ENCODE measurements around the gene FRAS1. TPM values are rescaled to one million over a fixed set of nuclear protein-coding genes. Genes with fewer than 3 reads are reported as not detected.
"Not testable (repeated sequence)": the region's sequence is repeated elsewhere in the genome, so short reads cannot be mapped to it uniquely, and the experiment has no call there.

The FRAS1 gene
- polyA plus RNA-seq, 3 donors from 2014 or later = not detected

GRCh38 chr4:78171482-78171881, 114.4 kb downstream of the FRAS1 start:
- Mint-ChIP-seq H3K36me3 (no peaks in the 10 kb centered on the region), H3K27ac (no peak overlapping the region), H3K4me3 (no peak overlapping the region), H3K9me3 (peaks cover 0 to 5% (median 0%) of the 10 kb centered on the region in 6 donors), H3K27me3 (ENCODE audit: low read depth in 3 of 3) (peaks cover 3 to 6% (median 3%) of the 10 kb centered on the region in 3 donors), H3K4me1 (peaks cover 19 to 25% of the 10 kb centered on the region in 2 donors)
- DNase-seq = no peak

GRCh38 chr4:78174891-78175290, 117.8 kb downstream of the FRAS1 start:
- Mint-ChIP-seq H3K36me3 (no peaks in the 10 kb centered on the region), H3K9me3 (peaks cover 0 to 3% (median 0%) of the 10 kb centered on the region in 6 donors), H3K4me3 (no peak overlapping the region), H3K27ac (no peak overlapping the region), H3K4me1 (no peaks in the 10 kb centered on the region), H3K27me3 (ENCODE audit: low read depth in 3 of 3) (peaks cover 2 to 8% (median 5%) of the 10 kb centered on the region in 3 donors)
- DNase-seq = no peak

- no peak overlapping the region for H3K4me3 Mint-ChIP-seq
- H3K9me3 Mint-ChIP-seq = peaks cover 0 to 1% (median 0%) of the 10 kb centered on the region in 6 donors
- DNase-seq = no peak
- H3K4me1 Mint-ChIP-seq = no peaks in the 10 kb centered on the region
- no peaks in the 10 kb centered on the region for H3K36me3 Mint-ChIP-seq
- H3K27me3 Mint-ChIP-seq (ENCODE audit: low read depth in 3 of 3) = peaks cover 5 to 6% (median 6%) of the 10 kb centered on the region in 3 donors
- H3K27ac Mint-ChIP-seq = no peak overlapping the region
Observed at GRCh38 chr4:78179196-78179595, 122.1 kb downstream of the FRAS1 start.

DNA sequence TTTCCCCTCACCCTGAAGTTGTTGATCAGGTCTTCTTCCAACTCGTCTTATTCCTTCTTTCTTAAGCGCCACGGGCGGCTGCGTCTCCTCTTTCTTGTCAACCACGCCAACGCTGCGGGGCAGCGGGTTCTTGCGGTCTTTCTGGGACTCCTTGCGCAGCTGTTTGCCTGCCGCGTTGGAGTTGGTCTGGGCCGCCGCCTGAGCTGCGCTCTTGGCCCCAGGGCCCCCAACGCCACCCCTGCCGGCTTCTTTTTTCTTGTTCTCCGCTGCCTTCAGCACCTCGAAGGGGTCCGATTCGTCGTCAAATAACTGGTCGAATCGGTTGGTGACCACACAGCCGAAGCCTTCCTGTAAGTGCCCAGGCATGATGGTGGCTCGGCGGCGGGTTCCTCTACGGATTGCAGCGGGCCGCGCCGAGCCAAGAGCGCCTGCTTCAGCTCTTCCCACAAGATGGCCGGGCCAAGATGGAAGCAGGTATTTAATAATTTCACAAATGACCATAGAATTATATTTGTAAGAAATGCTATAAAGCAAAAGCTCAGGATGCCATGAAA, 124.6 kb downstream of the FRAS1 start:
- not testable (repeated sequence) for H3K4me3 Mint-ChIP-seq; H3K27me3 Mint-ChIP-seq (ENCODE audit: low read depth in 3 of 3); H3K36me3 Mint-ChIP-seq; DNase-seq; H3K4me1 Mint-ChIP-seq; H3K9me3 Mint-ChIP-seq; H3K27ac Mint-ChIP-seq

DNA sequence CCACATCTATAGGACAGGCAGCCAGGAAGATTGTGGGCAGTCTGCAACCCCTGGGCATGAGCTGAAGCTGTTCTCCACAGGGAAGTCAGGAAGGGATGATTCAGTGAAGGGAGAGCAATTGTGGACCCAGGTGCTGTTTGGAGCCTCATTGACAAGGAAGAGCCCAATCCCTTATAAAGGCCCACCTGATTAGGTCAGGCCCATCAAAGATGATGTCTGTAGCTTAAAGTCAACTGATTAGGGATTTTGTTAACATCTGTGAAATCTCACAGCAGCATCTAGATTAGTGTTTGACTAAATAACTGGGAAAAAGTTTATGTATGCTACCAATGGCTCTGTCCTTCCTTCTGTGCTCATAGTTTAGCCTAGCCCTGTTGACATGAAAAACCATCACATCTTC, 127.5 kb downstream of the FRAS1 start:
- Mint-ChIP-seq H3K4me1 (no peaks in the 10 kb centered on the region), H3K27ac (no peak overlapping the region), H3K36me3 (peaks cover 0 to 3% (median 0%) of the 10 kb centered on the region in 3 donors), H3K4me3 (no peak overlapping the region), H3K27me3 (ENCODE audit: low read depth in 3 of 3) (peaks cover under 1 to 4% (median 4%) of the 10 kb centered on the region in 3 donors), H3K9me3 (no peaks in the 10 kb centered on the region)
- no peak for DNase-seq

DNA sequence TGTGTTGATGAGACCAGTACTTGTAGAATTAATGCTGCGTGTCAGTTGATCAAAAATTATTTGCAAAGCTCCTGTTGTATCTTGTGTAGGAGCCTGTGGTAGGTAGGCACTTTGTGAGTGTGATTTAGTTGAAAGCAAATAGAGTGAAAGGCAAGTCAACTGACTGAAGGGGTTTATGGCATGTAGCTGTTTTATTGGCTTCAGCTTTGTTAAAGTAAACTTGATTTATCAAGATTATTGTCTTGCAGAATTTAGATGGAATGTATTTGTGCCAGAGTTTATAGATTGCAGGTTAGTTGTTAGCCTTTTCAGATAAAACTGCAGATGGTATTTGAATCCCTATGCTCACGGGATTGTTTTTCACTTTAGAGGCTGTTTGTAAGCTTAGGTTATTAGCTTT, 128.0 kb downstream of the FRAS1 start:
- Mint-ChIP-seq H3K9me3 (no peaks in the 10 kb centered on the region), H3K4me1 (no peaks in the 10 kb centered on the region), H3K36me3 (peaks cover 0 to 3% (median 0%) of the 10 kb centered on the region in 3 donors), H3K4me3 (no peak overlapping the region), H3K27me3 (ENCODE audit: low read depth in 3 of 3) (peaks cover 4 to 5% (median 4%) of the 10 kb centered on the region in 3 donors), H3K27ac (no peak overlapping the region)
- DNase-seq = no peak

GRCh38 chr4:78186597-78187543, 129.7 kb downstream of the FRAS1 start:
- Mint-ChIP-seq H3K4me3 (no peak overlapping the region), H3K36me3 (peaks cover 0 to 3% (median 0%) of the 10 kb centered on the region in 3 donors)
- no peak for DNase-seq

GRCh38 chr4:78190068-78190467, 132.9 kb downstream of the FRAS1 start:
- no peak overlapping the region for H3K4me3 Mint-ChIP-seq
- H3K9me3 Mint-ChIP-seq = peaks cover 0 to 4% (median under 1%) of the 10 kb centered on the region in 6 donors
- DNase-seq = no peak
- H3K4me1 Mint-ChIP-seq = no peaks in the 10 kb centered on the region
- no peak overlapping the region for H3K27ac Mint-ChIP-seq
- peaks cover 0 to 5% (median 0%) of the 10 kb centered on the region in 3 donors for H3K27me3 Mint-ChIP-seq (ENCODE audit: low read depth in 3 of 3)
- no peaks in the 10 kb centered on the region for H3K36me3 Mint-ChIP-seq

More at GRCh38 chr4:78186597-78187543, 129.7 kb downstream of the FRAS1 start:
- Mint-ChIP-seq H3K27me3 (ENCODE audit: low read depth in 3 of 3) (peaks cover 0 to 5% (median 2%) of the 10 kb centered on the region in 3 donors), H3K4me1 (no peaks in the 10 kb centered on the region), H3K27ac (no peak overlapping the region), H3K9me3 (no peaks in the 10 kb centered on the region)

GRCh38 chr4:78190595-78190994, 133.5 kb downstream of the FRAS1 start:
- Mint-ChIP-seq H3K4me1 (no peaks in the 10 kb centered on the region), H3K4me3 (no peak overlapping the region), H3K36me3 (no peaks in the 10 kb centered on the region), H3K27ac (no peak overlapping the region), H3K27me3 (ENCODE audit: low read depth in 3 of 3) (peaks cover 0 to 5% (median 0%) of the 10 kb centered on the region in 3 donors), H3K9me3 (peaks cover 0 to 4% (median under 1%) of the 10 kb centered on the region in 6 donors)
- no peak for DNase-seq

DNA sequence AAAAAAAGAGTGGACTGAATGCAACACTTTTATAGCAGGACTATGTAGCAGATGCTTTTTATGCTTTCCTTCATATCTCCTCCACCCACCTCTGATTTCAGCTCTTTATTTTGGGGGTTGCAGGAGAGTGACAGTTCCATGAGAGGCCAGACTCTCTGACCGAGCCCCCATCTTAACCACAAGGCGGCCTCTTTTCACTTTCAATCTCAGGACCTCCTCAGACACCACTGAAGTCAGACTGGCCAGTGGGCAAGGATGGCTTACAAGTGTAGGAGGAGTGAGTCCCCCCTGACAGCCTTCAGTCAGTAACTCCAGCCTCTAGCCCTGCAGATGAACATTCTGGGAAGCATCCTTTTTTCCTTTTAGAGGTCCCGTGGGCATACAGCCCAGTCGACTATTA, 140.8 kb downstream of the FRAS1 start:
- peak overlapping the region in 1 of 6 donors; percentile 21 for H3K27ac Mint-ChIP-seq

GRCh38 chr4:78199984-78200383, 142.9 kb downstream of the FRAS1 start:
- no peak for DNase-seq
- Mint-ChIP-seq H3K9me3 (peaks cover 0 to 6% (median 0%) of the 10 kb centered on the region in 6 donors), H3K36me3 (peaks cover 0 to 4% (median 0%) of the 10 kb centered on the region in 3 donors), H3K27ac (no peak overlapping the region), H3K27me3 (ENCODE audit: low read depth in 3 of 3) (peaks cover 1 to 11% (median 6%) of the 10 kb centered on the region in 3 donors), H3K4me3 (no peak overlapping the region), H3K4me1 (no peaks in the 10 kb centered on the region)

More for the DNA sequence above, 140.8 kb downstream of the FRAS1 start:
- H3K36me3 Mint-ChIP-seq = peaks cover 0 to 4% (median 0%) of the 10 kb centered on the region in 3 donors
- DNase-seq = no peak
- H3K27me3 Mint-ChIP-seq (ENCODE audit: low read depth in 3 of 3) = peaks cover 0 to 11% (median 3%) of the 10 kb centered on the region in 3 donors
- peaks cover 0 to 8% (median under 1%) of the 10 kb centered on the region in 6 donors for H3K9me3 Mint-ChIP-seq
- H3K4me1 Mint-ChIP-seq = no peaks in the 10 kb centered on the region
- no peak overlapping the region for H3K4me3 Mint-ChIP-seq

- Mint-ChIP-seq H3K27ac (no peak overlapping the region), H3K4me3 (no peak overlapping the region), H3K27me3 (ENCODE audit: low read depth in 3 of 3) (peaks cover 6 to 14% (median 7%) of the 10 kb centered on the region in 3 donors), H3K9me3 (peaks cover 0 to 4% (median 0%) of the 10 kb centered on the region in 6 donors), H3K4me1 (no peaks in the 10 kb centered on the region), H3K36me3 (peaks cover 0 to 4% (median 0%) of the 10 kb centered on the region in 3 donors)
- no peak for DNase-seq
Observed at GRCh38 chr4:78200949-78201348, 143.8 kb downstream of the FRAS1 start.

DNA sequence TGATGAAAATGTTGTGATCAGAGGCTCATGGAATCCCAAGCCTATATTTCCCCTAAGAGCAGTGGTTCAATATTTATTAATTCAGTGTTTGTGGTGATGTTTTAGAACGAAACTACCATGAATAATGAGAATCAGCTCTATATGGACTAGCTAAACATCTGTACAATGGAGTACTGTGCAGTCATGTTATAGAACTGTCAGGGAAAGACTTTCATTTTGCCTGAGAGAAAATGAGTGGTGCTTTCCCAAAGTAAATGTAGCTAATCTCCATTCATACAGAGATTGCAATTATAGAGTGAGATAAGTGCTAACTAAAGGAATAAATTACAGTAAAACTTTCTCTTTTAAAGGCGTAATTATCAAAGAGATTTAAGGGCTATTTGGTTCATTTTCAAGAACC, 147.1 kb downstream of the FRAS1 start:
- H3K9me3 Mint-ChIP-seq = peaks cover 0 to 4% (median 0%) of the 10 kb centered on the region in 6 donors
- peaks cover 7 to 10% (median 7%) of the 10 kb centered on the region in 3 donors for H3K27me3 Mint-ChIP-seq (ENCODE audit: low read depth in 3 of 3)
- H3K27ac Mint-ChIP-seq = no peak overlapping the region
- DNase-seq = no peak
- H3K4me1 Mint-ChIP-seq = no peaks in the 10 kb centered on the region
- no peak overlapping the region for H3K4me3 Mint-ChIP-seq
- H3K36me3 Mint-ChIP-seq = no peaks in the 10 kb centered on the region

GRCh38 chr4:78205591-78205990, 148.5 kb downstream of the FRAS1 start:
- H3K9me3 Mint-ChIP-seq = peaks cover 0 to 4% (median 0%) of the 10 kb centered on the region in 6 donors
- H3K4me3 Mint-ChIP-seq = no peak overlapping the region
- H3K27me3 Mint-ChIP-seq (ENCODE audit: low read depth in 3 of 3) = peaks cover 4 to 9% (median 6%) of the 10 kb centered on the region in 3 donors
- H3K4me1 Mint-ChIP-seq = no peaks in the 10 kb centered on the region
- no peaks in the 10 kb centered on the region for H3K36me3 Mint-ChIP-seq
- H3K27ac Mint-ChIP-seq = no peak overlapping the region
- no peak for DNase-seq

Data from immature natural killer cell (primary cell).